Left hindlimb (tissue), 1 donor: ENCODE data around the gene ZFR2.

Experiments
- DNase-seq: peaks from one replicate; pipeline ENCODE4 v3.0.0-alpha.2; 2018

Gene ZFR2

DNA sequence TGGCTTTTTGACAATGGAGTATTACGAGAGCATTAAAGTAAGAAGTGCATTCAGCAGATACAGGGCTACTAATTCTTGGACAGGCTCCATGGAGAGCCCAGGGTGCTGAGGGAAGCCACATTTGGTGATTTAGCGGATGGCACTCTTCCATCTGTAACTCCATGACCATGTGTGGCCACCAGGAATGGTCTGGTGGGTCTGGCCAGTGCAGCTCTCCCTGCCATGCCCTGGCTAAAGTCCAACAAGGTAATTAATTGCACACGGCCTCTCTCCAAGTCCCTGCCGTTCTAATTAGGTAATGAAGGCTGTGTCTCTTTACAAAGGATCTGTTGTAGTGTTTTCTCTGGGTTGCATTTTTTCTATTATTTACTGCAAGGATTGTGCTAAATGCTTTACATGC is 4.3 kb upstream of the ZFR2 start:
- DNase-seq = no peak

DNA sequence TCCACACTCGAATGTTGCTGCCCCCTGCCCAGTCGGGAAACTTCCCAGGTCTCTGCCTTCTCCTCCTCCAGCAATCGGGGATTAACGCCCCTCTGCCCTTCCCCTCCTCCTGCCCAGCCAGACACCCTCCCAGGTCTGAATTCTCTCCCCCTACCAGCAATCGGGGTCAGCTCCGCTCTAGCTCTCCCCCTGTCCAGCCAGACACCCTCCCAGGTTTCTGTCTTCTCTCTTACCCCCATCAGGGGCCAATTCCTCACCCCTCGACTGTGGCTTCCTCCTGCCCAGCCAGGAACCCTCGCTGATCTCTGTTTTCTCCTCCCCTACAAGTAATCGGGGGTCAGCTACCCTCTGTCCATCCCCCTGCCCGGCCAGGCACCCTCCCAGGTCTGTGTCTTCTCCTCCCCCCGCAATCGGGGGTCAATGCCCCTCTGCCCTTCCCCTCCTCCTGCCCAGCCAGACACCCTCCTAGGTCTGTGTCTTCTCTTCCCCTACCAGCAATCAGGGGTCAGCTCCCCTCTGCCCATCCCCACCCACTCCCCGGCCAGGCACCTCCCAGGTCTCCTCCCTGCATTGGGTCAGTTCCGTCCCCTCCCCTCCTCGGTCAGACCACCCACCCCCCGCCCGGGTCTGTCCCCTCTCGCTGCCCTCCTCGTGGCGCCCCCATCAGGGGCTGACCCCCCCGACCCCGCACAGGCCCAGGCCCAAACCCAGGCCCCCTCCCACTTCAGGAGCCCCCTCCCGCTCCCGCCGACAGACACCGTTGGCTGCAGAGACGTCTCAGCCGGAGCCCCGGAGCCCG is 668 bp downstream of the ZFR2 start:
- no peak for DNase-seq

DNA sequence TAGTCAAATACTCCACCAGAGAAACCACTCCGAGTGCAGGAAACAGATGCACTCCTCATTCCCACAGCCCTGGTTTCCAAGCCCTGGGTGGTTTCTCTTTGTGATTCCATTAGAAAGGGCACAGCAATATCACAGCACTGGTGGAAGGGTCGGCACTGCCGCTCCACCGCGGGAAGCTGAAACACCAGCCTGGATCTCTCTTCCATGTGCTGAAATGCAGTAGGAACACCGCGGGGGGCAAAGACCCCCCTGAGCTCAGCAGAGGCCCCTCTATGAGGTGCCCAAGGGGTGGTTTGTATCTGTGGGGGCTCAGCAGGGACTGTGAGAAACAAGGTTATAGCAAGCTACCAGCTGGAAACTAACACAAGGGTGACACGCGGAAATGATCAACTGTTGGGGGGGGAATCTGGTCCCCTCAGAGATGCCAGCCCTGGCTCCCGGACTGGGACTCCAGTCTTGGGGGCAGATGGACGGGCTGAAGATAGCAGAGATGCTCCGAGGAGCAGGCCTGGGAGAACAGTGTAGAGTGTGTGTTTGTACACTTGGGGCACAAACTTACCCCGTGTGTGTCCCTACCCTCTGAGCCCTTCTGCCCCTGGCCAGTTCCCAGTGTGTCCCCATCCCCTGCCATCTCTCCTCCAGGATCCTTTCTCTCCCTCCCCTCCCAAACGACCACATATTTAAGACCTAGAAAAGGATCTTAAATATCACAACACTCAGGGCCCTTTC is 1.8 kb downstream of the ZFR2 start:
- no peak for DNase-seq

- DNase-seq = no peak
Observed at GRCh38 chr19:3863648-3864047, 5.2 kb downstream of the ZFR2 start.

GRCh38 chr19:3862826-3863500 is 5.9 kb downstream of the ZFR2 start:
- no peak for DNase-seq

DNA sequence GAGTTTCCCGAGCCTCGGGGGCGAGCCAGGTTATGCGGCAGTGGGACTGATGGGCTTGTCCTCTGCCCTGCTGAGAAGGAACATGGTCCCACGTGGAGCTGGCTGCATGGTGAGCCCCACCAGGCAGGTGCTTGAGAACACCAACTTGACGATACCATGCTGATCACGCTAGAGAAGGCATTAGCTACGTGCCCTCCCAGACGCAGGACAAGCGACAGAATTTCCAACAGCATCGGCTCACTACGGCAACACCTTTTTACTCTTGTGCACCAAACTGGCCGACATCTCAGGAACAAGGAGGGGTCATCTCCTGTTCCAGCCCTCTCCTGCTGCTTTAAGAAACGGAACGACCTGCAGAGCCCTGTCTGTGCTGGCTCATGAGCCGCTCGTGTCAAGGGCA is 8.3 kb downstream of the ZFR2 start:
- DNase-seq = no peak

DNA sequence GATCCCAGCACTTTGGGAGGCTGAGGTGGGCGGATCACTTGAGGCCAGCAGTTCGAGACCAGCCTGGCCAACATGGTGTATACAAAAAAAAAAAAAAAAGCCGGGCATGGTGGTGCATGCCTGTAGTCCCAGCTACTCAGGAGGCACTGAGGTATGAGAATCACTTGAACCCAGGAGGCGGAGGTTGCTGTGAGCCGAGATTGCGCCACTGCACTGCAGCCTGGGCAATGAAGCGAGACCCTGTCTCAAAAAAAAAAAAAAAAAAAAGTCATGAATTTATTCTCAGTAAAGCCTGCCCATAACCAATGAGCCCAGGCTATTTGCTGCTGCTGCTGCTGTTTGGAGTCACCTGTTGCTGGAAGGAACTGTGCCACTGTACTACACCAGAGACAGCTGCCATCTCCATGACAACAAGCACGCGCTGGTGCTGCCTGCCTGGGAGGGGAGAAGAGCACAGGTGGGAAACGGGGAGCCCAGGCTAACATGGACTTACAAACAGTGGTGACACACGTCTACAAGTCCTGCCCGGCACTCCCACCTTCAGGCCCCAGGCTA is 11.3 kb downstream of the ZFR2 start:
- no peak for DNase-seq

DNA sequence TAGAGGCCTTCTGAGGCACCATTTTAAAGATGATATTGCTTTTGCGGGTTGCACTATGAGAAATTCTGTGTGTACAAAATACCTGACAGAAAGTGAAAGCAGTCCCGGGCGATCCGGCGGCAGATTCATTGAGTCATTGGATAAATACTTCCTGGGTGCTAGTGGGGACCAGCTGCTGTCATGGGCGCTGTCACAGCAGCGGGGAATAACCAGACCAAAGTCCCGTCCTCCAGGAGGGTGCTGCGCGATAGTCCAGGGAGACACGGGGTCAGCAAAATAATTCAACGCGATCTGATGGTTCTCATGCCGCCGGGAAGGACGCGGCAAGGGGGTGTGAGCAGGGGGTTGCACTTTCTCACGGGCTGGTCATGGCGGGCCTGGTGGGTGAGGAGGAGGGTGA is 13.5 kb downstream of the ZFR2 start:
- DNase-seq = no peak

DNA sequence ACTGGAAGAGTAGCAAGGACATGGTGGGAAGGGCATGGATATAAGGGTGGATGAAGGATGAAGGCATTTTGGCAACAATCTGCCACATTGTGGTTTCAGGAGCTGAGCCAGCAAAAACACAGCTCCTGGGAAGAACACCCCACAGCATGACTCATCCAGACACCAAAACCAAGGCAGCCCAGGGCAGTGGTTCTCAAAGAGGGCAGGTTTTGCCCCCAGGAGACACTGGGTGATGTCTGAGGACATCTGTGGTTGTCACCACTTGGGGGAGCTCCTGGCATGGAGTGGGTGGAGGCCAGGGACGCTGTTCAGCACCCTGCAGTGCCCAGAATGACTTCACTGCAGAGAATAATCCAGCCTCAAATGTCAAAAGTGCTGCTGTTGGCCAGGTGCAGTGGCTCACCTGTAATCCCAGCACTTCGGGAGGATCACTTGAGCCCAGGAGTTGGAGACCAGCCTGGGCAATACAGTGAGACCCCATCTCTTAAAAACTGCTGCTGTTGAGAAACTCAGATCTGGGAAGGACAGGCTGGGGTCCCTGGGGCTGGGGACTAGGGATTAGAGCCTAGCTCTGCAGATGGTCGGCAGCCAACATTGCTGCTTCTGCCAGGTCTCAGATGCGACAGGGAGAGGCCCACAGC is 16.1 kb downstream of the ZFR2 start:
- DNase-seq = no peak

GRCh38 chr19:3852177-3852511 is 16.7 kb downstream of the ZFR2 start:
- no peak for DNase-seq

GRCh38 chr19:3851254-3852176 is 17.3 kb downstream of the ZFR2 start:
- DNase-seq = no peak

GRCh38 chr19:3850320-3850972 is 18.4 kb downstream of the ZFR2 start:
- DNase-seq = no peak

DNA sequence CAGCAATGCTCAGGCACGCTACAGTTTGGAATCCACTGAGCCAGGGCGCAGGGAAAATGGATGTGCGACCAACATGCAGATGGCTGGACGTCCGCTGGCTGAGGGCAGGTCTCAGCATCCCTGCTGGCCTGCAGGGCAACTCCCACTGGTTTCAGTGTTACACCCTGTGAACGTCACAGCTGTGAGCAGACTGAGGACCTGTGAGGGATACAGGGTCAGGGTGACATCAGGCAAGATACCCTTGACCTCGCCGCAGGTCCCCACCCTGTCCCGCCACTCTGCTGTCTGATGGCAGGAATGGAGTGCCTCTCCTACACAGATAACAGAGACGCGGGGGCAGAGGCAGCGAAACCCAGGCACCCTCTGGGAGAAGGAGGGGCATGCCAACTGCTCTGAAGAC is 19.1 kb downstream of the ZFR2 start:
- no peak for DNase-seq

GRCh38 chr19:3849092-3849491 is 19.7 kb downstream of the ZFR2 start:
- DNase-seq = no peak

DNA sequence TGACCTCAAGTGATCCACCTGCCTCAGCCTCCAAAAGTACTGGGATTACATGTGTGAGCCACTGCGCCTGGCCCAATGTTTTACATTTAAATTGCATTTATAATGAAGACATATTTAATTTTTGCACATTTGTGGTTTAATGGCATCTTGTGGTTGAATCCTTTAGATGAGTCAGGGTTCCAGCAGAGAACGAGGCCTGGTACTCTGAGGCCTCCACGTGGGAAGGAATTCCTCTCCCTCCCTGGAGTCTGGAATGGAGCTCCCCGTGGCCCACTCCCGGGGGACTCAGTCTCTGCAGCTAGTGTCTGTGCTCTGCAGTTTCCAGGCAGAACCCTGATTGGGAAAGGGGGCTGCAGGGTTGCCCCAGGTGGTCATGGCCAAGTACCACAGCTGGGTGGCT is 24.2 kb downstream of the ZFR2 start:
- DNase-seq = no peak

- no peak for DNase-seq
Observed at GRCh38 chr19:3842948-3843347, 25.9 kb downstream of the ZFR2 start.

- DNase-seq = no peak
Observed at GRCh38 chr19:3840804-3841203, 28.0 kb downstream of the ZFR2 start.

GRCh38 chr19:3839941-3840340 is 28.9 kb downstream of the ZFR2 start:
- no peak for DNase-seq

DNA sequence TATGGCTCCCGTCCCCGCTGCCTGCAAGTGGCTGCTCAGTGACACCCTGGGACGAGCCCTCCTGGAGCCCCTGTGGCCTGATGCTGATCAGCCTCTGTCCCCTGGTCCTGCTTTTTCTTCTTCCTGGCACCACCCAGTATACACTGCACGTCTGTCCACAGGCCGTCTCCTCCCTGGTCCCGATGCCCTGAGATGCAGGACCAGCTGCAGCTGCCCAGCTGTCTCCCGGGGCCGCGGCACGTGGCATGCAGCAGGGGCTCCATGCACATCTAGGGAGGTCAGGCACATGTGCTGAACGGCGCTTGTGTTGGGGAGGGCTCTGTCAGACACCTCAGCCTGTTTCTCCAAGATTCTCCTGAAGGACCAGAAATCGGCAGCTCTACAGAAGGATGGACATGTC is 30.2 kb downstream of the ZFR2 start:
- no peak for DNase-seq

- no peak for DNase-seq
Observed at GRCh38 chr19:3837922-3838321, 30.9 kb downstream of the ZFR2 start.

- DNase-seq = no peak
Observed at GRCh38 chr19:3837332-3837731, 31.5 kb downstream of the ZFR2 start.

DNA sequence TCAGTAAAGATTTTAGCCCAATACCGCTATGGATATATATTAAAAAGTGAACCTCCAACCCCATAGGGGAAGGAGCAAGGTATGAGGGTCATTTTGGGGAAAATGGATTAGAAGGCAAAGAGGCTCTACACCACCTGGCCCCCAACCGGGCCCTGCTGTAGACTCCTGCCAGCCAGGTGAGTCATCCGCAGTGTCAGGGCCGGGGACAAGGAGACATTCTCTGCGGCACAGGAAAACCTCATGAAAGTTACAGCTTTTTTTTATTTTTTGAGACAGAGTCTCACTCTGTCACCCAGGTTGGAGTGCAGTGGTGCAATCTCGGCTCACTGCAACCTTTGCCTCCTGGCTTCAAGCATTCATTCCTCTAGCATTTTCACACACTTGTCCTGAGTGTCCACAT is 32.0 kb downstream of the ZFR2 start:
- no peak for DNase-seq
